Stimulated activated effector memory CD8-positive, alpha-beta T cell treated with anti-CD3 and anti-CD28 coated beads, Interleukin-12 subunit alpha, Interleukin-12 subunit beta, amount 100 ng/mL, for 72 hours (primary cell): ENCODE data around the gene MRPS23.

Experiments
- ATAC-seq: fragments of 150-1000 bp; cut with Tn5 transposase; 2 replicates; pipeline ENCODE4 v1.10.0; 2021
- DNase-seq, 2 donors: peaks; one replicate each; pipeline ENCODE4 v3.0.0; 2021 to 2022; ENCODE audit warnings: low spot score in 2 of 2
- H3K27ac Mint-ChIP-seq: one replicate; pipeline ENCODE4 v1.8.0; 2022; ENCODE audit warnings: mild to moderate bottlenecking, mixed read lengths
- H3K36me3 Mint-ChIP-seq: one replicate; pipeline ENCODE4 v1.8.0; 2022; ENCODE audit warnings: mild to moderate bottlenecking, mixed read lengths
- H3K4me1 Mint-ChIP-seq: one replicate; pipeline ENCODE4 v1.8.0; 2022; ENCODE audit warnings: mixed read lengths
- H3K4me3 Mint-ChIP-seq: one replicate; pipeline ENCODE4 v1.8.0; 2022; ENCODE audit warnings: mild to moderate bottlenecking, mixed read lengths
- H3K9me3 Mint-ChIP-seq: one replicate; pipeline ENCODE4 v1.8.0; 2022; ENCODE audit warnings: mixed read lengths

The MRPS23 gene

GRCh38 chr17:57810721-57811637 lies 38.9 kb downstream of the MRPS23 start:
- no peak overlapping the region for H3K27ac Mint-ChIP-seq
- DNase-seq (no peak), ATAC-seq (no peak)
- no peaks in the 10 kb centered on the region for H3K9me3 Mint-ChIP-seq
- peaks cover 6% of the 10 kb centered on the region for H3K4me1 Mint-ChIP-seq
- no peak overlapping the region for H3K4me3 Mint-ChIP-seq
- no peaks in the 10 kb centered on the region for H3K36me3 Mint-ChIP-seq

DNA sequence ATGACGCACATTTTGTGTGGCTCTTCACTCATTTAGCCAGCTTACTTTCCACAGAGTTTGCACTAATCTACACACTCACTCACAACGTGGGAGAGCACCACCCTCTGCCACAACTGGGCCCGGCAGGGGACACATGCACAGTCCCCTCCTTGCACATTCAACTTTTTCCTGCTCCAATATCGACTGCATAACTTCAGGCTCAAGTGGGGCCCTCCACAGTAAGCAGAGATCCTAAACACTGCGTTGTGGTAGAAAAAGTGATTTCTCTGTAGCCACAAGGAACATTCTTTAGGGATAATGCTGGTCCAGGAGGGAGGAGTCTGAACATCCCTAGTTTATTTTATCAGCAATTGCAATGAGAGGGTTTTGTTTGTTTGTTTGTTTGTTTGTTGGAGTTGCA lies 40.0 kb downstream of the MRPS23 start:
- no peak for ATAC-seq
- no peak overlapping the region for H3K27ac Mint-ChIP-seq
- no peaks in the 10 kb centered on the region for H3K36me3 Mint-ChIP-seq
- peaks cover 6% of the 10 kb centered on the region for H3K4me1 Mint-ChIP-seq
- DNase-seq, result no peak
- H3K4me3 Mint-ChIP-seq, result no peak overlapping the region
- no peaks in the 10 kb centered on the region for H3K9me3 Mint-ChIP-seq

DNA sequence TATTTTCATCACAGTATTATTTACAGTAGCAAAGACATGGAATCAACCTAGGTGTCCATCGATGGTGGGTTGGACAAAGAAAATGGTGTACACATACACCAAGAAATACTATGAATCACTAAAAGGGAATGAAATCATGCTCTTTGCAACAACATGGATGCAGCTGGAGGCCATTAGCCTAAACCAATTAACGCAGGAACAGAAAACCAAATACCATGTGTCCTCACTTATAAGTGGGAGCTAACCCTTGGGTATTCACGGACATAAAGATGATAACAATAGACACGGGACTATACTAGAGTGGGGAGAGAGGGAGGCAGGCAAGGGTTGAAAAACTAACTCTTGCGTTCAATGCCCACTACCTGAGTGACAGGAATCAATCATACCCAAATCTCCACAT lies 41.0 kb downstream of the MRPS23 start:
- Mint-ChIP-seq H3K9me3 (no peaks in the 10 kb centered on the region), H3K4me3 (no peak overlapping the region), H3K27ac (no peak overlapping the region), H3K36me3 (no peaks in the 10 kb centered on the region), H3K4me1 (peaks cover 6% of the 10 kb centered on the region)
- ATAC-seq, result no peak
- DNase-seq, result no peak

- Mint-ChIP-seq H3K27ac (no peak overlapping the region), H3K9me3 (peaks cover 8% of the 10 kb centered on the region), H3K36me3 (no peaks in the 10 kb centered on the region), H3K4me3 (no peak overlapping the region), H3K4me1 (peaks cover 6% of the 10 kb centered on the region)
- ATAC-seq, result no peak
- no peak for DNase-seq
Measured at GRCh38 chr17:57806167-57806830, 43.5 kb downstream of the MRPS23 start.

DNA sequence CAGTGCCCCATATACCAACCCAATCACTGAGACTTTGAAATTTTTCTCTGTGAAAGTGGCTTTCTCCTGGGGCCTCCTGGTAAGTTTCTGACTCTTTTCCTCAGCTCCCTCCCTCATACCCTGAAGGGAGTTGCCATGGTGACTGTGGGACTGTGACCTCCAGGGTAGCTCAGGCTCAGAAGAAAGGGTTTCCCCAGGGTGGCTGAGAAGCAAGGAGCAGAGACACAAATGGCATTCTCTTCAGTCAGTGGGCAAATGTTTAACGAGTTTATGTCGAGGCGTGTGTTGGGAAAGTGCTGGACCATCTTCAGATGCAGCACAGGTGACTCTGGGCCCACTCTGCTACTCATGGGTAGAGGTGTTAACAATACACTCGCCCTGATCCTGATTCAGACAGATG lies 46.8 kb downstream of the MRPS23 start:
- H3K9me3 Mint-ChIP-seq, result peaks cover 12% of the 10 kb centered on the region
- DNase-seq, result no peak
- ATAC-seq, result no peak
- H3K27ac Mint-ChIP-seq, result no peak overlapping the region
- no peaks in the 10 kb centered on the region for H3K4me1 Mint-ChIP-seq
- H3K4me3 Mint-ChIP-seq, result no peak overlapping the region
- no peaks in the 10 kb centered on the region for H3K36me3 Mint-ChIP-seq

DNA sequence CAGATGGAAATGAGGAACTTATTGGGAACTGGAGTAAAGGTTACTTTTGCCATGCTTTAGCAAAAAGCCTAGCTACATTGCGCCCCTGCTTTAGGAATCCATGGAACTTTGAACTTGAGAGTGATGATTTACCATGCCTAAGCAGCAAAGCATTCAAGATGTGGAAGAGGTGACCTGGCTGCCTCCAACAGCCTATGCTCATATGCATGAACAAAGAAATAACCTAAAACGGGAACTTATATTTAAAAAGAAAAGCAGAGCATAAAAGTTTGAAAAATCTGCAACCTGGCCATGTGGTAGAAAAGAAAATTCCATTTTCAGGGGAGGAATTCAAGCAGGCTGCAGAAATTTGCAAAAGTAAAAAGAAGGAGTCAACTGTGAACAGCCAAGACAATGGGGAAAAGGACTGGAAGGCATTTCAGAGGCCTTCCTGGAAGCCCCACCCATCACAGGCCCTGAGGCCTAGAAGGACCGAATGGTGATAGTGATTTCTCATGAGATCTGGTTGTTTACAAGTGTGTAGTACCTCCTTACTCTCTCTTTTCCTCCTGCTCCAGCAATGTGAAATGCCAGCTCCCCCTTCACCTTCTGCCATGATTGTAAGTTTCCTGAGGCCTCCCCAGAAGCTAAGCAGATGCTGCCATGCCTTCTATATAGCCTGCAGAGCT lies 48.7 kb downstream of the MRPS23 start:
- DNase-seq (no peak), ATAC-seq (no peak)
- Mint-ChIP-seq H3K4me1 (no peaks in the 10 kb centered on the region), H3K27ac (no peak overlapping the region), H3K9me3 (peaks cover 12% of the 10 kb centered on the region), H3K36me3 (no peaks in the 10 kb centered on the region), H3K4me3 (no peak overlapping the region)

- DNase-seq, result no peak
- H3K4me3 Mint-ChIP-seq, result no peak overlapping the region
- ATAC-seq, result no peak
- no peak overlapping the region for H3K27ac Mint-ChIP-seq
- H3K4me1 Mint-ChIP-seq, result no peaks in the 10 kb centered on the region
- no peaks in the 10 kb centered on the region for H3K9me3 Mint-ChIP-seq
- no peaks in the 10 kb centered on the region for H3K36me3 Mint-ChIP-seq
Measured at GRCh38 chr17:57794841-57795240, 55.0 kb downstream of the MRPS23 start.

DNA sequence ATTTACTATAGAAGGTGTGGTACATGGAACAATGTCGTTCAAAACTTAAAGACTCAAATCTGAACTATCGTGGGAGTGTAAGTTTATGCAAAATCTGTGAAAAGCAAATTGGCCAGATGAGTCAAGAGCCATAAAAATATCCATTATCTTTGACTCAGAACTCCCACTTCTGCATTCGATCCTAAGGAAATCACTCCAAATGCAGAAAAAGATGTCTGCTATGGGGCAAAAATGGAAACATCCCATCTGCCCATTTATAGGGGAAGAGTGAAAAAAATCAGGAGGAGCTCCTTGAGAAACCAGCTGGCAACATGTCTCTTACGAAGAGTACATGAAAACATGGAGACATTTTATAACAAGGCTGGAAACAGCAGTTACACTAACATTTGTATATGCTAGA lies 61.1 kb downstream of the MRPS23 start:
- Mint-ChIP-seq H3K9me3 (no peaks in the 10 kb centered on the region), H3K4me3 (no peak overlapping the region), H3K36me3 (no peaks in the 10 kb centered on the region), H3K27ac (no peak overlapping the region), H3K4me1 (no peaks in the 10 kb centered on the region)
- no peak for ATAC-seq
- no peak for DNase-seq

DNA sequence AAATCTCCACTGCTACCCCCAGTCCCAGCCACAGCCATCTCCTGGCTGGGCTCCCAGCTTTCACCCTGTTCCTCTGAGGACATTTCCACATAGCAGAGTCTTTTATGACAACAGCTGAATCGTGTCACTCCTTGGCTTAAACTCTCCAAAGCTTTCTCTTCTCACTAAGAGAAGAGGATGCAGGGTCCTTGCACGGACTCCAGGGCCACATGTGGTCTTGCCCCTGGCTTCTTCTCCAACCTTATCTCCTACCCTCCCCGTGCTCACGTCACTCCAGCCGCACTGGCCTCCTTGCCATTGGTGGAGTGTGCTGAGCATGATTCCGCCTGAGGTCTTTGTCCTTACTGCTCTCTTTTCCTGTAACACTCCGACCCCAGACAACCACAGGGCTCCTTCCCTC lies 64.8 kb downstream of the MRPS23 start:
- Mint-ChIP-seq H3K4me1 (no peaks in the 10 kb centered on the region), H3K4me3 (no peak overlapping the region), H3K36me3 (no peaks in the 10 kb centered on the region), H3K9me3 (no peaks in the 10 kb centered on the region), H3K27ac (no peak overlapping the region)
- DNase-seq, result no peak
- no peak for ATAC-seq
